GM18517 (cell line): ENCODE data around the gene RNF214.
"Not testable (repeated sequence)": the region's sequence is repeated elsewhere in the genome, so short reads cannot be mapped to it uniquely, and the experiment has no call there.

Experiments used
- ATAC-seq: cut with Tn5 transposase; IDR thresholded peaks from one replicate; pipeline ENCODE4 v1.9.1; 2021; ENCODE audit warnings: mild to moderate bottlenecking, moderate library complexity; ENCODE audit not compliant: unreplicated experiment

Gene RNF214

DNA sequence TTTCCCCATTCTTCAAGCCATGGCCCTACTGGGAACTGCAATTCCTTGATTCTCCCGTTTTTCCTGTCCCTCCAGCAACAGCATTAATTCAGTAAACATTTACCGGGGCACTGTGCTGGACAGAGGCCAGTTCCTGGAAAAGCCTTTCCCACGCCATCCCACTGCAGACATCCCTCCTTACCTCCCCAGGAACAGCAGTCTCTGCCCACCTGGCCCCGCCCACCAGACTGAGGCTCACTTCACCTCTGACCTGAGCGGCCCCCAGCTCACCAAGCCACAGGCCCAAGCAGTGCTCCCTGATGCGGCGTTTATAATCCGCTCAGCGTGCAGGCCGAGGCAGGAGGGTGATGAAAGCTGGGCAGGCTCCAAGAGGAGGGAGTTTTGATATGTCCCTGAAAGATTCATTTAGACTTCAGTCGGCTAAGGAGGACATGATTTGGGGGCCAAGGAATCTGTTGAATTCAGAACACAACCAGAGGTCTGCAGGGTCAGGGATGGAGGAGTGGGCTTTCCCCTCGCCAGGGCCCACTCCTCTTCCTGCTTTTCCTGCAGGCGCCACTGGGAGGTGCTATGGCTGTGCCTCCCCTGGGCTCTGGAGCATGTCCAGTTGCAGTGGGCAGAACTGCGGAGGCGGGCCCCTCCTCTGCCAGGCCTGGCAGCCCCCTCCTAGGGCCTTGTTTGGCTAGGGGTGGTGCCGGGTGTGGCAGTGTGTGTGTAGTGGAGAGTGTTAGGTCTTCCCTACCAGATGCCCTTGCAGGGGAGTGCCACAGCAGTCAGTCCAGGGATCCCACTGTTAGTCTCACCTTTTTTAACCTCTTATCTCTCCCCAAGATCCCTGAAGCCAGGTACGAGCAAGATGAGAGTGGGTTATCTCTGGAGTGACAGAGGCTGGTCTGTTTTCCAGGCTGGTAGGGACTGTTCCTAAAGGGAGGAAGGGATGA, 34.7 kb upstream of the RNF214 start:
- no peak for ATAC-seq

DNA sequence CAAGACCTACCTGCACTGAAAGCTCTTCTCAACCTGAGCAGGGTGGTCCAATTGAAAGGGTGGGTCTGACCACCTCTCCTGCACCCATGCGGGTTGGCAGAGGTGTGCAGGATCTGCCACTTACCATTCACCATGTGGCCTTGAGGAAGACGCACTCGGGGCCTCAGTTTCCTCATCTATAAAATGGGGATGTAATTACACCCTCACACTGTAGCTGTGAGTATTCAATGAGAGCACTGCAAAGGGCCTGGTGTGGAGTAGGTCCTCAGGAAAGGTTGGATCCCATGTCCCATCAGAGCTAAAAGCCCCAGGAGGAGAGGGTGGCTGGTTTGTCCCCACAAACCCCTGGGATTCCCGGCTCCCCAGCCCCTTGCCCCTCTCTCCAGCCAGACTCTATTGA, 33.9 kb upstream of the RNF214 start:
- ATAC-seq: no peak

DNA sequence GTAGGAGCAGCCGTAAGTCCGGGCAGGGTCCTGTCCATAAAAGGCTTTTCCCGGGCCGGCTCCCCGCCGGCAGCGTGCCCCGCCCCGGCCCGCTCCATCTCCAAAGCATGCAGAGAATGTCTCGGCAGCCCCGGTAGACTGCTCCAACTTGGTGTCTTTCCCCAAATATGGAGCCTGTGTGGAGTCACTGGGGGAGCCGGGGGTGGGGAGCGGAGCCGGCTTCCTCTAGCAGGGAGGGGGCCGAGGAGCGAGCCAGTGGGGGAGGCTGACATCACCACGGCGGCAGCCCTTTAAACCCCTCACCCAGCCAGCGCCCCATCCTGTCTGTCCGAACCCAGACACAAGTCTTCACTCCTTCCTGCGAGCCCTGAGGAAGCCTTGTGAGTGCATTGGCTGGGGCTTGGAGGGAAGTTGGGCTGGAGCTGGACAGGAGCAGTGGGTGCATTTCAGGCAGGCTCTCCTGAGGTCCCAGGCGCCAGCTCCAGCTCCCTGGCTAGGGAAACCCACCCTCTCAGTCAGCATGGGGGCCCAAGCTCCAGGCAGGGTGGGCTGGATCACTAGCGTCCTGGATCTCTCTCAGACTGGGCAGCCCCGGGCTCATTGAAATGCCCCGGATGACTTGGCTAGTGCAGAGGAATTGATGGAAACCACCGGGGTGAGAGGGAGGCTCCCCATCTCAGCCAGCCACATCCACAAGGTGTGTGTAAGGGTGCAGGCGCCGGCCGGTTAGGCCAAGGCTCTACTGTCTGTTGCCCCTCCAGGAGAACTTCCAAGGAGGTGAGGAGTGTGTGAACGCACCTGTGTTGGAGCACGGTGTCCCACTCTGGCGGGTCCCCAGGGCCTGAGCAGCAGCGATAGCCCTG, 33.2 kb upstream of the RNF214 start, which contains the start of gene TAGLN:
Gene TAGLN (plus strand): TSS at position 318 of the 863 bp plus-strand sequence. CDS start 3,644 bp downstream, outside the sequence.
- no peak for ATAC-seq

DNA sequence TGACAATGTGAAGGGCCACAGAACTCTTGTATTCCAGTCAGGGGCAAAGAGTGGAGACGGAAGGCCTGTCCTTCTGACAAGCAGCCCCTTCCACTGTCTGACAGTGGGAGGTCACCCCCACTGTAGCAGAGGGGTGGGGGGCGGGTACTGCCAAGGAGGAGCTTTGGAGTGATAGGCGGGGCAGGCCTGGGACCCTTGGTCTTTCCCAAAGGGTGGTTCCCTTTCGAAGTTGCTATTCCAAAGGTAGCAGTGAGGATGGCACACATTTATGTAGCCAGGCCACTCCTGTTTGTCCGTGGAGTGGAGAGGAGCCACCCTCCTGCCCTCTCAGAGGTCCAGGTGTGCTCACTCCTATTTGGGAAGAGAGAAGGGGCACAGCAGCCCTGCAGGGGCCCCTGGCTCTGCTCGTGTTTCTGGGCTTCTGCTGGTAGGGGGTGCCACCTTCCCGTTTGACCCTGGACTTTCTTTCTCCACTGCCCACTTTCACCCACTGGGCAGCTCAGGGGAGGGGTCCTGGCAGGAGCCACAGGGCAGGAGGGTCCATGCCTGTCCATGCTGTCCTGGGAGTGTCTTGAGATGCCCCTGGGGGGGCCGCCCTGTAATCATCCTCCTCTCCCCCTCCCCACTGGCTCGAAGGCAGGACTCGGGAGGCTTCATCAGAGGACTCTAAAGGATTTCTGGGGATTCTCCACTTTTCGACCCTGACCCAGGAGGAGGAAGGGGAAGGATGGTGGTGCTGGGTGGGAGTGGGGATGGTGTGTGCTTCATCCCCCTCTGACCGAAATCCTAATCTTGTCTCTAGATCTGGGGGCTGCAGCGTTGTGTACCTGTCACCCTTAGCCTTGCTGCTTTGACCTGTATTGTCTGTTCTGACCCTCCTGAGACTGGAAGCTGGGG, 32.3 kb upstream of the RNF214 start:
- no peak for ATAC-seq

DNA sequence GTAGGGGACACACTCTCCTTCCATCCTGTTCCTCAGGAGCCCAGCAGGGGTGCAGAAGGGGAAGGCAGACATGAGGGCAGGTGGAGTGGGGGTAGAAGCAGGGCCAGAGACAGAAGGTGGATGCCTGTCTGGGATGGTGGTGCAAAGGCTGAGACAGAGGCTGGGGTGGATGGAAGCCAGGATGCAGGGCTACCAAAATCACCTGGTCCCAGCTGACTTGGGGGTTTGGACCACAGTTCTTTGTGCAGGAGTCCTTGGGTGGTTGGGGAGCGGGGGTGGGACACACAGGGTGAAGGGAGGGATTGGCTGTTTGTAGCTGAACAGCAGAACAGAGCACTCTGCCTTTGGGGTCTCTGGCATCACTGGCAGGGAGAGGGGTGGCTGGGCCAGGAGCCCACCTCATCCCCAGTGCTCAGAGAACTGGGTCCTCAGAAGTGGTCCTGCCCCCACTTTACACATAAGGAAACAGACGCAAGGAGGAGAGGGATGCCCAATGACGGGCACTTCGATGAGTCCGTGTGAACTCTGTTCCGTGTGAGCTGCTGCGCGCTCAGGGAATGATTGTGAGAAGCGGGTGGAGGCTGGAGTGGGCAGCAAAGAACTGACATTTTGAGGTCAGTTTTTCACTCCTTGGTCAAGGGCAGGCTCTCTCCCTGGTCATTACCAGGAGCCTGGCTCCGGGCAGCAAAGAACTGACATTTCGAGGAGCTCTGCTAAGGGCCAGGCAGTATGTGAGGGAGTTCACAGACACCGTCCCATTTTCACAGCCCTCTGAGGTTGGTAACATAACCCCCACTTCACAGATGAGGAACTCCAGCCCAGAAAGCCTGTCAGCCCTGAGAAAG, 31.4 kb upstream of the RNF214 start:
- no peak for ATAC-seq

DNA sequence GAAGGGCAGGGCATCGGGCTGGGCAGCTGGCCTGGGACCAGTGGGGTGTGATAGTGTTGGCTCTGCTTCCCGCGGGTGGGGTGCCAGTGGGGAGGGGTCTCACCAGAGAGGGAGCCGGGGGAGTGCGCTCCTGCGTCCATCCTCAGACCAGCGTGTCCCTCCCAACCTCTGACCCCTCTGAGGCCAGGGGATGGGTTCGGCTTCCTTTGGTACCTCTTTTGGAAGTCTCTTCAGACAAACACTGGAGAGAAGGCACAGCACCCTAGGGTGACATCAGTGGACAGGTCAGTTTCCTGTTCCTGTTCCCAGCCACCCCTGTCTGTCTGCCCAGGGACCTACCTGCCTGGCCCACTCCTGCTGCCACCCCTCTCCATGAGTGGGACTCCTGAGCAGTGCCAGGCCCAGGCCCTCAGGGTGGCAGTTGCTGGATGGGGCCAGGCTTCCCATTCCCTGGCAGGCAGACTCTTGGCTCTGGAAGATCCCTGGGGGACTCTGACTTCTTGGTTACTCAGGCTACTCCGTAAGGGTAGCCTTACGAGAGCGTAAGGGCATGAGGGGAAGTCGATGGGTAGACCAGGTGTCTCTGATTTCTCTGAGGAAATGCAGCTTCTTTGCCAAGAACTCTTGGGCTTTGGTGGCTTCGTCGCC, 30.7 kb upstream of the RNF214 start:
- ATAC-seq: no peak

DNA sequence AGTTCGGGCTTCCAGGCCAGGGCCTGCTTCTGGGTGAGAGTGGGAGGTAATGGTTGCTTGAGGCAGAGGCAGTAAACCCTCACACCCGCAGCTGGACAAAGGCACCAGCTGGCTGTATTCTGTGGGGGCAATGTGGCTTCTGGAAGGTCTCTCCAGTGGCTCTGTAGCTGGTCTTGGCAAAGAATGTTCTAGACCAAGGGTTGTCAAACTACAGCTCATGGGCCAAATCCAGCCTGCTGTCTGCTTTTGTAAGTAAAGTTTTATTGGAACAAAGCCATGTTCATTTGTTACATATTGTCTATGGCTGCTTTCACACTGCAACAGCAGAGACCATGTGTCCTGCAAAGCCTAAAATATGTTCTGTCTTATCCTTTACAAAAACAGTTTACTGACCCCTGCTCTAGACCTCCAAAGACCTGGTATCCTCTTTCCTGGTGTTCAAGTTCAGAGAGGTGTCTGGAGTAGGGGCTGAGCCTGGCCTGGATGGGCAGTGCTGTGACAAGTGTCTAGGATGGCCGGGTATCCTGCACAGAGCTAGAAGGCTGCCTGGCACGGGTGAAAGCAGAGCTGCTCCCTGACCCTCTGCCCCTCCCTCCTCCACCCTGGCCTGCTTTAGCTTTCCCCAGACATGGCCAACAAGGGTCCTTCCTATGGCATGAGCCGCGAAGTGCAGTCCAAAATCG, 29.9 kb upstream of the RNF214 start:
- no peak for ATAC-seq

DNA sequence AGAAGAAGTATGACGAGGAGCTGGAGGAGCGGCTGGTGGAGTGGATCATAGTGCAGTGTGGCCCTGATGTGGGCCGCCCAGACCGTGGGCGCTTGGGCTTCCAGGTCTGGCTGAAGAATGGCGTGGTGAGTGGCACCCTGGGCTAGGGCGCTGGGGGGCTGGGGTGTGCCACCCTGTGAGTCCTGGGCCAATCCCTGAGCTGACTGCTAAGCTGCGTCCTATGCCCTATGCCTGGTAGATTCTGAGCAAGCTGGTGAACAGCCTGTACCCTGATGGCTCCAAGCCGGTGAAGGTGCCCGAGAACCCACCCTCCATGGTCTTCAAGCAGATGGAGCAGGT, 29.4 kb upstream of the RNF214 start:
- ATAC-seq: no peak

DNA sequence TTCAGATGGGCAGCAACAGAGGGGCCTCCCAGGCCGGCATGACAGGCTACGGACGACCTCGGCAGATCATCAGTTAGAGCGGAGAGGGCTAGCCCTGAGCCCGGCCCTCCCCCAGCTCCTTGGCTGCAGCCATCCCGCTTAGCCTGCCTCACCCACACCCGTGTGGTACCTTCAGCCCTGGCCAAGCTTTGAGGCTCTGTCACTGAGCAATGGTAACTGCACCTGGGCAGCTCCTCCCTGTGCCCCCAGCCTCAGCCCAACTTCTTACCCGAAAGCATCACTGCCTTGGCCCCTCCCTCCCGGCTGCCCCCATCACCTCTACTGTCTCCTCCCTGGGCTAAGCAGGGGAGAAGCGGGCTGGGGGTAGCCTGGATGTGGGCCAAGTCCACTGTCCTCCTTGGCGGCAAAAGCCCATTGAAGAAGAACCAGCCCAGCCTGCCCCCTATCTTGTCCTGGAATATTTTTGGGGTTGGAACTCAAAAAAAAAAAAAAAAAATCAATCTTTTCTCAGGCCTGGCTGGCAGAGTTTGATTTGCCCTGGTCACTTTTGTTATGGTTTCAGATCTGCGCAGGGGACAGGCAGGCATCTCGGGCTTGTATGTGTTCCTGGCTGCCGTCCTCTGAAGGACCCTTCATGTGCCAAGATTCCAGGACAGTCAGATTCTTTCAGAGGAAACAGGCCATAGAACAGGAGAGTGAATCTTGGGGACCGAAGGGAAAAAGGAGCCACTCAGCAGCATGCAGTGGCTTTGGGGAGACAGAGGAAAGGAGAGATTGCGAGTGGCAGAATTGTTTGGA, 28.0 kb upstream of the RNF214 start:
- no peak for ATAC-seq

DNA sequence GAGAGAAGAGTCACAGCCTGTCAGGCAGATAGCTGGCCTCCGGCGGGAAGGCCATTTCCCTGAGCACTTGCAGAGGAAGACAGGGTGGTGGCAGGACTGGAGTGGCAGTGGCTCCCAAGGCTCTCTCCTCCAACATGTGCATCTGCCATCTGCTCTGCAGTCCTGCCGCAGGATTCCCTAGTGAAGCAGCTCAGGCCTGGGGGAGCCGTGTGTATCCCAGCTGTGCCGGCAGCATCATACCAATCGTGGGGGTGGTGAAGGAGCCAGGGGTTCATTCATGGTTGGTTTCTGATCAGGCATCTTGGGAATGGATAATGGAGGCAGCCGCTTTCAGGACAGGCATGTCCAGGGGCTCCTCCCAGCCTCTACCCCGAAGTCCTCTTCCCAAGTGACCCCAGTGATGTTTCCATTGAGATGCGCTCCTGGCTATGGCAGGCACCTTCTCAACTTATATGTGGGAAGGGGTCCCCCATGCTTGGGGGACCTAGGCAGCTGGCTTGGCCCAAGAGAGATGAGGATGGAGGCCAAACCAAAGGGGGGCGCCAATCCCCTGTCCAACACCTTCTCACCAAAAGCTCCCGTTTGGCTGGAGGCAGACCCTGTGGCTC, 27.2 kb upstream of the RNF214 start:
- no peak for ATAC-seq

DNA sequence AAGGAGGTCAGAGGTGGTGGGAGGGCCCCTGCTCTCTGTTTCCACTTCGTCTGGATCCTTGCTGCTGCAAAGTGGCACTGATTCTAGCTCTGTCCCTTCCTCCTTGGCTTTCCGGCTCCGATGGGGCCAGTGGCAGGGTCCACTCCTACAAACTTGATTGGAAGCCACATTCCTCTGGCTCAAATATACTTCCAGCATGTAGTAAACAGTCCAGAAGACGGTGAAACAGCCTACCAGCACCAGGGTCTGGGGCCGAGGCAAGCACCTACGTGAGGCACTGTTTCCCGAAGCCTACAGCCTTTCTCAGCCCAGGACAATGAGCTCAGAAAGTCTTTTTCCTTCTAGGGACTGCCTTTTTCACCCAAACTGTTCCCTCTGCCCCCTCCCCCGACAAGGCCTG, 26.4 kb upstream of the RNF214 start:
- not testable (repeated sequence) for ATAC-seq

DNA sequence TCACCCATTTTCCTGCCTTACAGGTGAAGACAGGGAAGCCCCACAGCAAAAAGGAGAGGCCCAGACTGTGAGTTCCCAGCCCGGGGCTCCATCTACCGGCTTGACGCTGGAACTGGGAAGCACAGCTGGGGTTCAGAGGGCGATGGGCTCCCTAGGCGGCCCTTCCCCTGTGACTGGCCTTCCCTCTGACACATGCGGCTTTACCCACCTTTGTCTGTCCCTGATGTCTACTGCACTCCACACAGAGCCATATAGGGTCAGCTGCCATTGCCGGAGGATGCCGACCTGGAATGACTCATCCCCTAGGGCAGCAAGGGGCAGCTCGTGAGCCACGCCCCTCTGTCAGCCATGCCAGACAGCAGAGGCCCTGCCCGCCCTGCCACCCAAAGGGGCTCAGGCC, 25.6 kb upstream of the RNF214 start:
- not testable (repeated sequence) for ATAC-seq

DNA sequence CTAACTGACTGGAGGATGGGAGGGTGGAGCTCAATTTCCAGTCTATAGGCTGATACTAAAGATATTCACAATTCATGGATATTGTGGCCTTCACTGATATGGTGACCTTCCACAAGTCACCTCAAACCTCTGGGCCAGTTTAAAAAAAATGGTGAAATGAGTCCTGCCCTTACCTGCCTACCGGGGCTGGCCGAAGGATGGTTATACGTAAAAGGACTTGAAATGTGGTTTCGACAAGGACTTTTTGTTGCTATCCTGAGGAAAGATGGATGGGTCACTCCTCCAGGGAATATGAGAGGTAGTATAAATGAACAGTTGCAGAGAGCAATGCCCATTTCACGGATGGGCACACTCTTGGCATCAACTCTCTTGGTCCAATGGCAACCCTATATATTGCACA, 25.0 kb upstream of the RNF214 start:
- ATAC-seq: not testable (repeated sequence)

DNA sequence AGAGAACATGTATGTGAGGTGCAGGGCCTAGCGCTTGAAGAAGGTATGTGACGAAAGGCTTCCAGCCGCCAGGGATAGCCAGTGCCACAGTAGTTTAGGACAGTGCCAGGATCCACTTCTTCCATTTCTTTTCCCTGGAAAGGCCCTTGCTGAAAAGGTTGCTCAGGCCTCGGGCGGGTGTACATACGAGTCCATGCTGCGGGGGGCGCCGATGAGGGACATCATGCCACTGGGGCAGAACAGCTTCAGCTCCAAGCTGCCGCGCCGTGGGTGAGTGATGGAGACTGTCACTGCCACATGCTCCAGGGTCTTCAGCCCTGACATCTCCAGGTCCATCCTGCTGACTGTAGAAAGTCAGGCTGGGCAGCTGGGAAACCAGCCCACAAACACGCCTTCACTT, 23.8 kb upstream of the RNF214 start:
- ATAC-seq: not testable (repeated sequence)

DNA sequence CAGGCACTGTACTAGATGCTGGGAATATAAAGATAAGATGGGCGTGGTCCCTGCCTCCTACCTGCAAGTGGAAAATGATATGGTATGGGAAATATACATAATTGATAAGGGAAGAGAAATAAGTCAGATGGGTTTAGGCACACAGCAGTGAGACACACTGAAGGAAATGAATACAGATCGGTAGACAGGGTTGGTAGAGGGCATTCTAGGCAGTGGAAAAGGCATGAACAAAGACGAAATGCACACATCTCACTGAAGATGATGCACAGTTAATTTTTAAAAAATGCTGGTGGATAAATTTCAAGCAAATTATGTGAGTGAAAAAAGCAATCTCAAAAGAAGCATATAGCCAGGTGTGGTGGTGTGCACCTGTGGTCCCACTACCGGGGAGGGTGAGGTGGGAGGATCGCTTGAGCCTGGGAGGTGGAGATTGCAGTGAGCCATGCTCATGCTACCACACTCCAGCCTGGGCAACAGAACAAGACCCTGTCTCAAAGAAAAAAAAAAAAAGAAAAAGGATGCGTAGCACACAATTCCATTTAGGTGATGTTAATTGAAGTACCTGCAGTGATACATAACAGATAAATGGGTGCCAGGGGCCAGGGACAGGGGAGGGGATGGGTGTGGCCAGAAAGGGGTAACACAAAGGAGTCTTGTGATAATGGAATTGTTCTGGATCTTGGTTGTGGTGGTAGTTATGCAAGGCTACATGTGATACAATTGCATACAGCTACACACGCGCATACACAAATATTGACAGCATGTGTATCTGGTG, 22.9 kb upstream of the RNF214 start:
- not testable (repeated sequence) for ATAC-seq

DNA sequence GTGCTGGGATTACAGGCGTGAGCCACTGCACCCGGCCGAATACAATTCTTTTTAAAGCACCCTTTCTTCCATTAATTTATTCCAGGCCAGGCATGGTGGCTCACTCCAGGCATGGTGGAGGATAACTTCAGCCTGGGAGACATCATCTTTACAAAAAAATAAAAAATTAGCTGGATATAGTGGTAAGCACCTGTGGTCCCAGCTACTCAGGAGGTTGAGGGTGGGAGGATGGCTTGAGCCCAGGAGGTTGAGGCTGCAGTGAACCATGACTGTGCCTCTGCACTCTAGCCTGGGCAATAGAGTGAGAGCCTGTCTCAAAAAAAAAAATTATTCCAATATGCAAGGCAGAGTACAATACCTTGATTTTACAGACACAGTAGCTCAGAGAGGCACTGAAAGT, 21.9 kb upstream of the RNF214 start:
- no peak for ATAC-seq
